Measurements from ENCODE around the gene HECA.
"Not testable (repeated sequence)": the region's sequence is repeated elsewhere in the genome, so short reads cannot be mapped to it uniquely, and the experiment has no call there.

HECA gene

DNA sequence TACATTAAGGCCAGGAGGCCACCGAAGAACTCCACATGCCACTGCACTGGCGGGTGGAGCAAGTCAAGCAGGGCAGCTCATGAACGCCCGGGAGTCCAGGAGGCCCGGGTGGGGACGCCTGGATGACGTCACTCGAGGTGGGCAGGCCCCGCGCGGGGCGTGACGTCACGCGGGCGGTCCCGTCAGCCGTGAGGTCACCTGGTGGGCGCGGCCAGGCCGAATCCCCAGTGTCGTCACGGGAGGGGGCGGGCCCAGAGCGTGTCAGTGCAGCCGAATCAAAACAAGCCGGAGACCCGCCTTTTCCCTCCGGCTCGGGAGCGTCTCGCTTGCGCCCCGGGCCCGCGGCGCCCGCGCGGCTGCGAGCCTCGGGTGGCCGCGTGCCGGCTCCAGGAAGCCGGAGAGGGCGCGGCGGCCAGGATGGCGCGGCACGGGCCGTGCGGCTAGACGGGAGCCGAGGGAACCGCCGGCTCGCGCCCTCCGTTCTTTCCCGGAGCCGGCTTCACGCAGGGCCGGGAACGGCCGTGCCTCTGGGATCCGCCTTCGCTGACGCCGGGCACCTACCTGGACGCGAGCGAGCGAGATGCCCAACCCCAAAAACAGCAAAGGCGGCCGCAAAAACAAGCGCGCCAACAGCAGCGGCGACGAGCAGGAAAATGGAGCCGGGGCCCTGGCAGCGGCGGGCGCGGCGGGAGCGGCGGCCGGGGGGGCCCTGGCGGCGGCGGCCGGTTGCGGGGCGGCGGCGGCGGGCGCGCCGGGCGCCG, at the start of gene HECA:
Gene HECA (plus strand): TSS at position 264 of the 761 bp plus-strand sequence. CDS start 317 bp downstream, at position 581.
- DNase-seq (ENCODE audit: low spot score) = peak; percentile 94

GRCh38 chr6:139091826-139092225, 43.1 kb upstream of the HECA start:
- no peak for DNase-seq (ENCODE audit: low spot score)

DNA sequence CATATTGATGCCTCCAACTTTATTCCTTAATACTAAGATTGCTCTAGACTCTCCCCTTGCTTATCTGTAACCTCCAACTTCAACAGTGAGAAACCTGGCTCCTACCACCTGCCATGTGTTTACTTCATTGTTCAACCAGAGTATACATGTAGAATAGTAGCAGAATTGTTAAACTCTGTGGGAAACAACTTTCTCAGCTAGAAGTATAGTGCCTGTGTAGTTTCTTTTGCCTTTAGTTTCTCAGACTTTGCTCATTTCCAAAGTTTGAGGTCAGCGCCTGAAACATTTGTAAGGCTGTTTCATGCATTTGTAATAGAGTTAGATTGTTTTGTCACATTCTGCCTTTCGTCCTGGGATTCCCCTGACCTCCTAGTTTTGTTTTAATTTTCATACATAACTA, 34.9 kb upstream of the HECA start:
- DNase-seq (ENCODE audit: low spot score) = no peak

- no peak for DNase-seq (ENCODE audit: low spot score)
These were observed 27.8 kb upstream of the HECA start for GRCh38 chr6:139107051-139107450.

DNA sequence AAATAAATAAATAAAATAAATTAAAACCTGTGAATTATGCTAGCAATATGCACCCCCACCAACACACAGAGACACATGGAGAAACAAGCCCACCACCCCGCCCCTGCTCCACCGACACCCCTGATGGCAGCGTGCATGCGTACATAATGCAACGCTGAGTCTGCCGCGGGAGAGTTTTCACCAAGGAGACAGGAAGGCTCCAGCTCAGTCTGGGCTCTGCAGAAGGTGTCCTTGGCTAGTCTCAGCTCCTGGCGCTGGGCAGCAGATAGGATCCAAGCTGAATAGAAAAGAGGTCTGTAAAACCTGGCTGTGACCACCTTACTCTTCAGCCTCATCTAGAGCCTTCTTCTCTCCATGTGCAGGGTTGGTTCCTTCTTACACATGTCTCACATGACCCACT, 26.5 kb upstream of the HECA start:
- no peak for DNase-seq (ENCODE audit: low spot score)

- DNase-seq (ENCODE audit: low spot score) = peak; percentile 48
These were observed 25.3 kb upstream of the HECA start for GRCh38 chr6:139109558-139109957.

DNA sequence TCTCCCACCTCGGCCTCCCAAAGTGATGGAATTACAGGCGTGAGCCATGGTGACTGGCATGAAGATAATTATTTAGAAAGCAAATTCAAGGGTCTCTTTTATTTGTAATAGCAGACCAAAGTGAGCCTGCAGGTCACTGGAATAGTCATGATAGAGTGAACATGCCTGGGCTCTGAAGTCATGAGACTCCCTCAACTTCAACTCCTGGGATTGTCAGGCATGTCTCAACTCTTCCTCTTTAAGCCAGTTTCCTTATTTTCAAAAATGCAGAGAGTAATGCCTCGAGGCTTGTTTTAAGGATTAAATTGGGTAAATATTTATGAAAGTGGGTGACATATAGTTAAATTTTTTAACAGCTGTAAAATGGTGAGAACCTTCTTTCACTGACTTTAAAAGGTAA, 22.7 kb upstream of the HECA start:
- no peak for DNase-seq (ENCODE audit: low spot score)

DNA sequence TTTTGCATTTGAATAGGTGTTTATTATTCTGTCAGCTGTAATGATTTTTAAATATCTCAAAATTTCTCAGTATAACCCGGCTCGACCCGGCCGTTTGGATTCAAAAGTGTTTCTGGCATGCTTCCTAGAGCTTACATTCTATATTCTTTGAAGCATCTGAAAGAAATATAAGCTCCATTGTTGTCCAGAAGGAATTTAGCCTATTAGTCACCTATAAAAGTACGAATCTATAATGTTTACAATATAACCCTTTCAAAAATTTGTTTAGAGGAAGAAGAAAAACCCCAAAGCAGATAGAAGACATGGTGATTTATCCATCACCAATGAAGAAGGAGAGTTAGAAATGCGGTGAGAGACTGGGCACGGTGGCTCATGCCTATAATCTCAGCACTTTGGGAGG, 22.3 kb upstream of the HECA start:
- DNase-seq (ENCODE audit: low spot score) = no peak

GRCh38 chr6:139114746-139115145, 20.1 kb upstream of the HECA start:
- no peak for DNase-seq (ENCODE audit: low spot score)

- no peak for DNase-seq (ENCODE audit: low spot score)
These were observed 18.7 kb upstream of the HECA start for GRCh38 chr6:139115989-139116758.

GRCh38 chr6:139117734-139118133, 17.1 kb upstream of the HECA start:
- no peak for DNase-seq (ENCODE audit: low spot score)

GRCh38 chr6:139119552-139119951, 15.3 kb upstream of the HECA start:
- DNase-seq (ENCODE audit: low spot score) = no peak

DNA sequence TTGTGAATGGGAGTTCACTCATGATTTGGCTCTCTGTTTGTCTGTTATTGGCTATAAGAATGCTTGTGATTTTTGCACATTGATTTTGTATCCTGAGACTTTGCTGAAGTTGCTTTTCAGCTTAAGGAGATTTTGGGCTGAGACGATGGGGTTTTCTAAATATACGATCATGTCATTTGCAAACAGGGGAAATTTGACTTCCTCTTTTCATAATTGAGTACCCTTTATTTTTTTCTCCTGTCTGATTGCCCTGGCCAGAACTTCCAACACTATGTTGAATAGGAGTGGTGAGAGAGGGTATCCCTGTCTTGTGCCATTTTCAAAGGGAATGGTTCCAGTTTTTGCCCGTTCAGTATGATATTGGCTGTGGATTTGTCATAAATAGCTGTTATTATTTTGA, 12.1 kb upstream of the HECA start:
- not testable (repeated sequence) for DNase-seq (ENCODE audit: low spot score)

DNA sequence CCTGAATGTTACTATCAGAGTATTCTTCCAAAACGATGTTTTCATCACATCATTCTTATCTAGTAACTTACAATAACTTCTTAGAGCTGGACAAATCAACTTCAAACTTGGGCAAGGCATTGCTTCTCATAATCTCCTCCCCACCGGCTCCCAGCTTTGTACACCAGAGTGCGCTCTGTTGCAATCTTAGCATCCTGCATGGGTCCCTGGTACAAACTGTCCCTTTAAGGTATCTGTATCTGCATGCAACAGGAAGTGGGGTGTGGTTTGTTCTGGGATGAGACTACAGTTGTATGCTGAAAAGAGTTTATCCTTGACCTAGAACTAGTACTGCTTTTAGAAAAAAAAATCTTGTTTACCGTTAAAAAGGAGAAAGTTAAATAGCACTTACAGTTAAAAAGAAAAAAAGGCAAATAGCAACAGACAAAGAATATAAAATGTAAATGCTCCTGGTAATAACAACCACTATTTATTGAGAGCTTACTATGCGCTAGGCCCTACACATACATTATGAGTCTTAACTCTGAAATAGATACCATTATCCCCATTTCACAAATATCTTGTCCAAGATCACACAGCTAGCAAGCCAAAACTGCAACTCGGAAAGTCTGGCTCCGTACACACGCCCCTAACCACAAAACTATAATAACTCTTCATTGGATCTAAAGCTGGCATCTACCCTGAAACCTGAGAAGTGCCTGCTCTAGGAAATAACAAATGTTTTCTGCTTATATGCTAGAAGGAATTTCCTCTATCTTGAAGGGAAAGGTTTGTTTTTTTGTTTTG, 9.8 kb upstream of the HECA start:
- DNase-seq (ENCODE audit: low spot score) = peak; percentile 76

DNA sequence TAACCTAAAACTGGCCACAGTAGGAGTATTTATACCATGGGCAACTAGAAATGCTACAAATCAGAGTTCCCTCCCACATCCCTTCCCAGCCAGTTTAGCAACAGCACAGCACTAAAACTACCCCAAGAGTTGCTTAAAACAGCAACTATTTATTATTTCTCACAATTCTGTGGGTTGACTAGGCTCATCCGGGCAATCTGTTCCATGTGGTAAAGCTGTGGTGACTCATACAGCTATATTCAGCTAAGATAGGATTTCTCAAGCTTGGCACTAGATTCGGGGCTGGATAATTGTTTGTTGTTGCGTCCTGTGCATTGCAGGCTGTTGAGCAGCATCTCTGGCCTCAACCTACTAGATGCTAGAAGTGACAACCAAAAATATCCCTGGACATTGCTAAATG, 8.6 kb upstream of the HECA start:
- peak; percentile 28 for DNase-seq (ENCODE audit: low spot score)

DNA sequence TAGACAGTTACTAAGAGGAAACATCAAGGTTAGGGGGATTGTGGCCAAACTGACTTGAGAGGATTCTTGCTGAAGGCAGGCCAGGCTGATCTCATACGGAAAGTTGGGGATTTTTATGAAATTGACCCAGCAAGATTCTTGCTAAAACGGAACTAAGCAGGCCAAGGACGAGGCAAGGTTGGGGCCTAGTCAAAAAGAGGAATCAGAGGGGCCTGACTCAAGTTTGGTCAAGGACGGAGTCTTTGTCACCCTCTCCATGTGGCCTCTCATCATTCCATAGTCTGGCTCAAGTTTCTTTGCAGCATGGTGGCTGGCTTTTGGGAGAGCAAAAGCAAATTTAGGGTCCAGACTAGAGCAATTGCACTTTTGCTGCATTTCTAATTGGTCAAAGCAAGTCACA, 7.9 kb upstream of the HECA start:
- DNase-seq (ENCODE audit: low spot score) = no peak

DNA sequence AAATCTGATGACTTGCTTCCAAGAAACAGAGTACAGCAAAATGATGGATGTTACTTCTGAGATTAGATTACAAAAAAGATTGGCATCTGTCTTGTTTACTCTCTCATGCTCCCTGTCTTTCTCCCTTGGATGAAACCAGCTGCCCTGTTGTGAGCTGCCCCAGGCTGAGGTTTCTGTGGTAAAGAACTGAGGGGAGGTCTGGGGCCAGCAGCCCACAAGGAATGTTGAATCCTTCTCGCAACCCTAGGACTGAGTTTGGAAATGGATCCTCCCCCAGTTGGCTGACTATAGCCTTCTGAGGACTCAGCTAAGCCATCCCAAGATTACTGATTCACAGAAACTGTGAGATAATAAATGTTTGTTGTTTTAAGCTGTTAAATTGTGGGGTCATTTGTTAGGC, 5.6 kb upstream of the HECA start:
- no peak for DNase-seq (ENCODE audit: low spot score)

- DNase-seq (ENCODE audit: low spot score) = no peak
These were observed 3.1 kb upstream of the HECA start for GRCh38 chr6:139131736-139132280.

DNA sequence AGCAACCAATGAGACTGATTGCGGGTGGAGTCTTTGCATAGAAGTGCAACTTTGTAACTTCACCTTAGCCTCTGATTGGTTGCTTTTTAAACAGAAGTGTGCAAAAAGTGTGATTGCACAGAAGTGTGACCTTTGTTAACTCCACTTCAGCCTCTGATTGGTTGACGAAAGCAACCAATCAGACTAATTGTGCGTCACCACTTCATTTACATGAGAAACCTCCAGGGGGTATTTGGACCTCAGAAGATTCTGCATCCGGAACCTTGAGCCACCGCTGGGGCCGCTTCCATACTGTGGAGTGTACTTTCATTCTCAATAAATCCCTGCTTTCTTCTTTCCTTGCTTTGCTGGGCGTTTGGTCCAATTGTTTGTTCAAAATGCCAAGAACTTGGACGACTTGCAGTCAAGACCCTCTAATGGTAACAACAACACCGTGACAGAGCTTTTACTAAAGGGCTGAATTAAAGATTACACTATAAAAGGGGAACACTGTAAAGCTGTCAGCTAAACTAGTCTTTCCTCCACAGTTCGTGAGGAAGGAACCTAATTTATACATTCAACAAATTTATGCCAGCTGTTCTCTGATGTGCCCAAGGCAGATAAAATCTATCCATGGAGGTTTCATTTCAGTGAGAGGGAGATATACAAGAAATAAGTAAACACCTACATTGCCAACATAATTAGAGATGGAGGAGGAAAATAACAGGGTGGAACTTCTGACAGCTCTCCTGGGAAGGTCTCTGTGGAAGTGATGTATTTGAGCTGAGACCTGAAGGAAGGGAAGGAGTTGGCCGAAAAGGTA, 1.4 kb upstream of the HECA start:
- no peak for DNase-seq (ENCODE audit: low spot score)

- DNase-seq (ENCODE audit: low spot score) = no peak
These were observed 850 bp upstream of the HECA start for GRCh38 chr6:139134064-139134395.
